Endothelial cell of umbilical vein (primary cell): Measurements from ENCODE around the gene NOS2. TPM values are rescaled to one million over a fixed set of nuclear protein-coding genes. Genes with fewer than 3 reads are reported as not detected.
"Not testable (repeated sequence)": the region's sequence is repeated elsewhere in the genome, so short reads cannot be mapped to it uniquely, and the experiment has no call there.

Source experiments
- BruUV-seq: library from RNA; stranded (reverse); fragments of 400-500 nt; replicated peaks from 2 replicates; lab custom pipeline; 2021; lab: Mats Ljungman, UMichigan
- CTCF ChIA-PET: fragments of 300-600, 350-600 bp; sonication (Branson Sonifier 250); formaldehyde crosslinking; loops from one replicate; lab custom pipeline; 2021; ENCODE audit warnings: antibody characterized with exemption, inconsistent platforms; lab: Charles Lee
- POLR2A ChIA-PET: fragments of 300-600, 350-600 bp; sonication (Branson Sonifier 250); formaldehyde crosslinking; loops from one replicate; lab custom pipeline; 2021; ENCODE audit warnings: antibody characterized with exemption, inconsistent platforms; lab: Charles Lee
- DNase-seq: peaks from one replicate; pipeline ENCODE4 v3.0.0-alpha.2; 2011; ENCODE audit warnings: low read depth, low spot score
- FAIRE-seq: peaks from 2 replicates; lab custom pipeline; 2011; peaks lifted over from hg19 to GRCh38; lab: Jason Lieb, UNC
- H2AFZ ChIP-seq: 2 replicates; pipeline ENCODE4 v1.6.0; 2012; ENCODE audit warnings: low read depth, low read length, control low read depth, inconsistent platforms
- H3K27ac ChIP-seq: 2 replicates; pipeline ENCODE4 v1.5.1; 2011; ENCODE audit warnings: low read depth, mild to moderate bottlenecking, control low read depth, low read length, moderate library complexity; ENCODE audit not compliant: insufficient read depth
- H3K27me3 ChIP-seq, 2 experiments: 2 replicates each; pipeline versions ENCODE4 v1.6.0 to v1.6.1; 2011; ENCODE audit warnings: low read length in 2 of 2, mixed read lengths in 1 of 2; ENCODE audit not compliant: control insufficient read depth in 2 of 2, insufficient read depth in 2 of 2
- H3K36me3 ChIP-seq, 2 experiments: 2 replicates in 1 of 2; 3 replicates in 1 of 2; pipeline ENCODE4 v1.5.1; 2011; ENCODE audit warnings: low read length in 2 of 2, mild to moderate bottlenecking in 1 of 2, moderate library complexity in 1 of 2; ENCODE audit not compliant: control insufficient read depth in 2 of 2, insufficient read depth in 2 of 2; ENCODE audit errors: extremely low read depth in 1 of 2
- H3K4me1 ChIP-seq: 3 replicates; pipeline ENCODE4 v1.5.1; 2011; ENCODE audit warnings: mild to moderate bottlenecking, low read length; ENCODE audit not compliant: control insufficient read depth, insufficient read depth; ENCODE audit errors: extremely low read depth
- H3K4me2 ChIP-seq: 2 replicates; pipeline ENCODE4 v1.6.1; 2011; ENCODE audit warnings: low read length, control low read depth, mixed read lengths; ENCODE audit not compliant: insufficient read depth
- H3K4me3 ChIP-seq, 3 experiments: fragments of 200-600 bp in 1 of 3; sonication (generic), shearing (Covaris generic) in 1 of 3; replicated peaks in 1 of 3; 2 replicates each; pipeline ENCODE4 v1.5.1; 2011 to 2016; ENCODE audit warnings: control low read depth in 3 of 3, low read length in 3 of 3, mild to moderate bottlenecking in 2 of 3, inconsistent platforms in 1 of 3, low read depth in 1 of 3, moderate library complexity in 1 of 3; ENCODE audit not compliant: insufficient read depth in 1 of 3
- H3K79me2 ChIP-seq: 2 replicates; pipeline ENCODE4 v1.6.0; 2012; ENCODE audit warnings: low read length, inconsistent platforms; ENCODE audit not compliant: control insufficient read depth, insufficient read depth
- H3K9ac ChIP-seq: replicated peaks from 2 replicates; pipeline ENCODE3; 2011; ENCODE audit warnings: low read length, control low read depth; ENCODE audit not compliant: insufficient read depth; ENCODE audit errors: extremely low read depth
- H3K9me1 ChIP-seq: replicated peaks from 3 replicates; pipeline ENCODE4 v1.6.0; 2011; ENCODE audit warnings: mild to moderate bottlenecking, low read length; ENCODE audit not compliant: control insufficient read depth, insufficient read depth; ENCODE audit errors: extremely low read depth
- H3K9me3 ChIP-seq: replicated peaks from 2 replicates; pipeline ENCODE4 v1.5.1; 2012; ENCODE audit warnings: low read length, inconsistent platforms; ENCODE audit not compliant: control insufficient read depth, insufficient read depth
- H4K20me1 ChIP-seq: replicated peaks from 2 replicates; pipeline ENCODE3; 2011; ENCODE audit warnings: mild to moderate bottlenecking, low read length; ENCODE audit not compliant: control insufficient read depth, insufficient read depth; ENCODE audit errors: extremely low read depth
- EZH2 ChIP-seq: IDR thresholded peaks from 2 replicates; pipeline ENCODE4 v1.6.1; 2012; ENCODE audit warnings: borderline replicate concordance, low read depth, mild to moderate bottlenecking, moderate library complexity, low read length, inconsistent platforms; ENCODE audit not compliant: severe bottlenecking
- FOS ChIP-seq: IDR thresholded peaks from 2 replicates; pipeline ENCODE4 v1.6.1; 2011; ENCODE audit warnings: mild to moderate bottlenecking, low read length, moderate library complexity, borderline replicate concordance; ENCODE audit not compliant: insufficient read depth
- JUN ChIP-seq: IDR thresholded peaks from 2 replicates; pipeline ENCODE4 v1.6.1; 2011; ENCODE audit warnings: borderline replicate concordance, low read depth; ENCODE audit not compliant: insufficient read length, insufficient read depth
- MAX ChIP-seq: IDR thresholded peaks from 2 replicates; pipeline ENCODE4 v1.6.1; 2011; ENCODE audit not compliant: insufficient read depth, insufficient read length
- MYC ChIP-seq: IDR thresholded peaks from one replicate; pipeline ENCODE4 v1.6.1; 2011; ENCODE audit warnings: mild to moderate bottlenecking, low read depth, low read length
- POLR2A ChIP-seq: IDR thresholded peaks from 2 replicates; pipeline ENCODE4 v1.6.1; 2012; ENCODE audit warnings: low read depth, mild to moderate bottlenecking, control low read depth, low read length
- POLR2AphosphoS5 ChIP-seq: IDR thresholded peaks from 2 replicates; pipeline ENCODE4 v1.6.1; 2012; ENCODE audit warnings: low read depth, mild to moderate bottlenecking, control low read depth, low read length, moderate library complexity; ENCODE audit not compliant: insufficient read depth
- dilution Hi-C: fragments of 300-500 bp; cut with MboI; formaldehyde crosslinking; loops from one replicate; pipeline ENCODE4 v1.15.0; 2019; ENCODE audit warnings: low sequenced_read_pairs; ENCODE audit not compliant: extremely low pct_ligation_motif_present
- intact Hi-C: fragments of 100-400 bp; cut with micrococcal nuclease; formaldehyde crosslinking; loops from one replicate; pipeline ENCODE4 v1.10.0; 2022
- polyA plus RNA-seq, 4 experiments: library from polyadenylated mRNA; depleted of rRNA in 3 of 4; stranded (reverse) in 3 of 4; unstranded in 1 of 4; fragments of >200 nt; gene quantifications; 2 replicates each; pipeline versions ENCODE4 v1.2.1 to v1.2.3, GENCODE V29; 2011 to 2012; ENCODE audit warnings: missing spikeins in 1 of 4
- total RNA-seq: library from RNA; stranded (reverse); gene quantifications from 2 replicates; pipeline ENCODE4 v1.2.3, GENCODE V29; 2021

NOS2 gene
- total and polyA plus RNA-seq, 2 donors (not counting 3 experiments of a cell fraction or from before 2014, with no cell fraction given), result 0.01 TPM; not detected in 1

- FAIRE-seq (no peak), DNase-seq (no peak)
- no peaks in the 10 kb centered on the region for H3K9me1 ChIP-seq
- no peaks in the 10 kb centered on the region for H3K79me2 ChIP-seq
- H3K4me2 ChIP-seq, result no peak overlapping the region
- H3K27ac ChIP-seq, result no peak overlapping the region
- dilution Hi-C loops, result no loop called here
- H3K4me1 ChIP-seq, result no peaks in the 10 kb centered on the region
- BruUV-seq, result no TSS peak
- H4K20me1 ChIP-seq, result no peaks in the 10 kb centered on the region
- H3K9ac ChIP-seq, result no peak overlapping the region
- H2AFZ ChIP-seq, result no peak overlapping the region
- H3K9me3 ChIP-seq, result no peaks in the 10 kb centered on the region
- TF ChIP-seq MYC (no peak), JUN (no peak), EZH2 (no peak), MAX (no peak), FOS (no peak), POLR2AphosphoS5 (no peak), POLR2A (no peak)
- H3K4me3 ChIP-seq, result no peak overlapping the region
- peaks cover 9 to 11% of the 10 kb centered on the region in 2 experiments for H3K27me3 ChIP-seq
- intact Hi-C loops, result no loop called here
- H3K36me3 ChIP-seq, result no peaks in the 10 kb centered on the region
- CTCF ChIA-PET, result no interaction called here
- POLR2A ChIA-PET, result no interaction called here
Measured at GRCh38 chr17:27848931-27849330, 48.6 kb upstream of the NOS2 start.

GRCh38 chr17:27846808-27847307, 46.5 kb upstream of the NOS2 start:
- H3K4me2 ChIP-seq, H3K27ac ChIP-seq, DNase-seq, H3K27me3 ChIP-seq, BruUV-seq, H3K4me1 ChIP-seq, intact Hi-C loops, H3K4me3 ChIP-seq, dilution Hi-C loops, H3K9me3 ChIP-seq, FAIRE-seq, H4K20me1 ChIP-seq, H3K79me2 ChIP-seq, H3K9ac ChIP-seq, H2AFZ ChIP-seq, H3K36me3 ChIP-seq, H3K9me1 ChIP-seq: not testable (repeated sequence)
- POLR2A ChIA-PET, result interaction anchor here (0.6 kb wide), 1 partner anchor 29 kb away, joined by 5 read pairs; no protein-coding TSS in a partner anchor
- CTCF ChIA-PET, result interaction anchor here (0.6 to 1.1 kb wide), 4 partner anchors 27 to 598 kb away, joined by 3 to 5 read pairs (median 3); no protein-coding TSS in a partner anchor
